Measurements from ENCODE around the gene CCDC110.

DNA sequence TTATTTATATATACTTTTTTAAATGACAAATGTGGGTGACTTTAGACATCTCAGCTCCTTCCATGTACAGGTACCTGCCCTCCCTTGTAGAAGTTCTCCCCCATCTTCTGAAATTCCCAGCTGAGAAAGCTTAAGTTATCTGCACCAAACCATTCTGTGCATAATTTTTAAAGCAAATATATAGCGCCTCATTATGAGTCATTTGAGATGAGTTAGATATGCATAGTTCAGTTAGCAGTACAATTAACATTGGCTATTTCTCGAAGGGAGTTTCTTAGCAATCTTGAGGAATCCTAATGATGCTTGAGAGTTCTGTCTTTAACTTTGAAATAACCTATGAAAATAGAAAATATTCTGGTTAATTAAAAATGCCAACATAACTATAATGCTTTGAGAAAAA lies 26.3 kb downstream of the CCDC110 start:
- TF ChIP-seq, protein P1, sequence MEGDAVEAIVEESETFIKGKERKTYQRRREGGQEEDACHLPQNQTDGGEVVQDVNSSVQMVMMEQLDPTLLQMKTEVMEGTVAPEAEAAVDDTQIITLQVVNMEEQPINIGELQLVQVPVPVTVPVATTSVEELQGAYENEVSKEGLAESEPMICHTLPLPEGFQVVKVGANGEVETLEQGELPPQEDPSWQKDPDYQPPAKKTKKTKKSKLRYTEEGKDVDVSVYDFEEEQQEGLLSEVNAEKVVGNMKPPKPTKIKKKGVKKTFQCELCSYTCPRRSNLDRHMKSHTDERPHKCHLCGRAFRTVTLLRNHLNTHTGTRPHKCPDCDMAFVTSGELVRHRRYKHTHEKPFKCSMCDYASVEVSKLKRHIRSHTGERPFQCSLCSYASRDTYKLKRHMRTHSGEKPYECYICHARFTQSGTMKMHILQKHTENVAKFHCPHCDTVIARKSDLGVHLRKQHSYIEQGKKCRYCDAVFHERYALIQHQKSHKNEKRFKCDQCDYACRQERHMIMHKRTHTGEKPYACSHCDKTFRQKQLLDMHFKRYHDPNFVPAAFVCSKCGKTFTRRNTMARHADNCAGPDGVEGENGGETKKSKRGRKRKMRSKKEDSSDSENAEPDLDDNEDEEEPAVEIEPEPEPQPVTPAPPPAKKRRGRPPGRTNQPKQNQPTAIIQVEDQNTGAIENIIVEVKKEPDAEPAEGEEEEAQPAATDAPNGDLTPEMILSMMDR (IDR thresholded peaks at IDR 0.05): no peak
- no peak for TF ChIP-seq POLR2A (IDR thresholded peaks at IDR 0.05)

Data from adrenal gland (tissue), 5 donors.